Hematopoietic multipotent progenitor cell treated with erythropoietin and hydrocortisone succinate and interleukin-3 and kit ligand, for 15 days (in vitro differentiated cells): Measurements from ENCODE around the gene PAX7.
"Not testable (repeated sequence)": the region's sequence is repeated elsewhere in the genome, so short reads cannot be mapped to it uniquely, and the experiment has no call there.

ENCODE experiments used
- DNase-seq: peaks from one replicate; pipeline ENCODE4 v3.0.0-alpha.2; 2015; ENCODE audit warnings: low spot score

Gene PAX7

GRCh38 chr1:18730321-18730720 lies 99.7 kb downstream of the PAX7 start:
- DNase-seq, result no peak

- no peak for DNase-seq
Measured at GRCh38 chr1:18731148-18731547, 100.5 kb downstream of the PAX7 start.

GRCh38 chr1:18731591-18732235 lies 101.1 kb downstream of the PAX7 start:
- no peak for DNase-seq

- no peak for DNase-seq
Measured at GRCh38 chr1:18732686-18733085, 102.0 kb downstream of the PAX7 start.

- no peak for DNase-seq
Measured at GRCh38 chr1:18734001-18734400, 103.4 kb downstream of the PAX7 start.

- no peak for DNase-seq
Measured at GRCh38 chr1:18734461-18735223, 104.0 kb downstream of the PAX7 start.

GRCh38 chr1:18735224-18735997 lies 104.8 kb downstream of the PAX7 start:
- DNase-seq, result no peak

GRCh38 chr1:18736958-18737357 lies 106.3 kb downstream of the PAX7 start:
- no peak for DNase-seq

GRCh38 chr1:18738126-18738525 lies 107.5 kb downstream of the PAX7 start:
- DNase-seq, result no peak

- DNase-seq, result no peak
Measured at GRCh38 chr1:18738617-18739016, 108.0 kb downstream of the PAX7 start.

- no peak for DNase-seq
Measured at GRCh38 chr1:18739408-18739807, 108.8 kb downstream of the PAX7 start.

GRCh38 chr1:18739897-18740296 lies 109.3 kb downstream of the PAX7 start:
- no peak for DNase-seq

- no peak for DNase-seq
Measured at GRCh38 chr1:18740617-18741016, 110.0 kb downstream of the PAX7 start.

GRCh38 chr1:18743233-18743632 lies 112.6 kb downstream of the PAX7 start:
- no peak for DNase-seq

- not testable (repeated sequence) for DNase-seq
Measured at GRCh38 chr1:18744381-18744780, 113.7 kb downstream of the PAX7 start.

- no peak for DNase-seq
Measured at GRCh38 chr1:18746981-18747380, 116.3 kb downstream of the PAX7 start.

- no peak for DNase-seq
Measured at GRCh38 chr1:18747671-18748070, 117.0 kb downstream of the PAX7 start.

GRCh38 chr1:18748435-18748834 lies 117.8 kb downstream of the PAX7 start:
- DNase-seq, result no peak

- no peak for DNase-seq
Measured at GRCh38 chr1:18749569-18749968, 118.9 kb downstream of the PAX7 start.

GRCh38 chr1:18750600-18750999 lies 120.0 kb downstream of the PAX7 start:
- DNase-seq, result no peak

GRCh38 chr1:18751425-18751824 lies 120.8 kb downstream of the PAX7 start:
- DNase-seq, result no peak

- no peak for DNase-seq
Measured at GRCh38 chr1:18752409-18752808, 121.8 kb downstream of the PAX7 start.

- no peak for DNase-seq
Measured at GRCh38 chr1:18760156-18760555, 129.5 kb downstream of the PAX7 start.
